SH-SY5Y (cell line): ENCODE measurements around the gene HIVEP3.

Experiments
- GATA2 ChIP-seq: IDR thresholded peaks from 2 replicates; pipeline ENCODE4 v1.6.1; 2011; ENCODE audit warnings: mild to moderate bottlenecking, low read depth, low read length
- GATA3 ChIP-seq: IDR thresholded peaks from 2 replicates; pipeline ENCODE4 v1.6.1; 2011; ENCODE audit warnings: low read depth, mild to moderate bottlenecking, low read length, moderate library complexity

Gene HIVEP3

DNA sequence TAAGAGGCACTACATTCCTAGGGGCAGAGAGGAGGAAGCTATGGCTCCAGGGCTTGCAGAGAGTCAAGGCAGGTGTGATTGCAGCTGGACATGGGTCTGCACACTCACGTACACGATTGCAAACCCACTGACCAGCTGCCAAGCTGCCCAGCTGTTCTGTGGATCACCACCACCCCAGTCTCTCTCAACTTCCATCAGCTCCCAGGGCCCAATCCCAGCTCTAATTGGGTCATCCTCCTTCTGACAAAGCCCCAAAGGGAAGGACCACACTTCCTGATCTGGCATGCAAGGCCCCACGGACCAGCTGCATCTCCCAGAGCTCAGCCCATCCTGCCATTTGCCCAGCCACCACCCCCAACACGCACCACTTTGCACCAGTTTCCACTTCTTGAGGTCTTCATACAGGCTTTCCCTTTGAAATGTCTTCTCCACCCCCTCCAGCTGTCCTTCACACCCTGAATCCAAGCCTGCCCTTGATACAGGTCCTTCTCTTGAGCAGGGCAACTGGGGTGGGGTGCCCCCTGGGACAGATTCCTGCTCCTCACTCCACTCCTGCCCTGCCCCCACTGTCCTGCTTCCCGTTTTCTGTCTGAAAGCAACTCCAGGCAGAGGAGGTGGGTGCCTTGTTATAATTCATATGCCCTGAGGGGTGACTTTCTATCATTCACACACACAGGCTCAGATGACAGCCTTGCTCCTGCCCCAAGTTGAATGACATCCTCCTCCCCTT, 254.9 kb downstream of the HIVEP3 start:
- TF ChIP-seq GATA3, result no peak
- no peak for TF ChIP-seq GATA2

DNA sequence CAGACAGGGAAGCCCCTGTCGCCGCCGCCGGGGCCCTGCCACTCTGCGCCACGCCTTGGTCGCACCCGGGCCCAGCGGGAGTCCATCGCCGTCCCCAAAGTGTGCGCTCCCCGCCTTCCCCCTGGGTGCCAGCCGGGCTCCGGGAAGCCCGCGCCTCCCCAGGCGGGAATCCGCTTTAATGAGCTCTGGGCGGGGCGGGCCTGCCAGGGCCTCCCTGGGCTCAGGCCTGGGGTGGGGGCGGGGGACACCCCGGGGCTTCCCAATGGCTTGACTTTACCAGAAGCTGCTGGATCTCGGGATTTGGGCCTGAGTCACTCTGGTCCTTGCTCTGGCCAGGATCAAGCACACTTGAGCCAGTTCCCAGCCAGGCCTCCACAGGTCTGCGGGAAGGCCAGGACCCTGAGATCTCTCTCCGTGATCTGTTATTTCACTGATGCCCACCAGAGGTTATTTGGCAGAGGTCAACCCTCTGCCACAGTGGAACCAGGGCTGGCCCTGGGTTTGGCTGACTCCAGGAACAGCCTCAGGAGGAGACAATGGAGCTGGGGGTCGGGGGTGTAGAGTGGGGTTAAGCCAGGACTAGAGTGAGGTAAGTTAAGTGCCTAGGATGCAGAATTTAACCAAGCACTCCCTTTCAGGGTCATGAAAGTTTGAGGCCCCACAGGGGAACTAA, 255.8 kb downstream of the HIVEP3 start:
- no peak for TF ChIP-seq GATA2
- TF ChIP-seq GATA3, result no peak

DNA sequence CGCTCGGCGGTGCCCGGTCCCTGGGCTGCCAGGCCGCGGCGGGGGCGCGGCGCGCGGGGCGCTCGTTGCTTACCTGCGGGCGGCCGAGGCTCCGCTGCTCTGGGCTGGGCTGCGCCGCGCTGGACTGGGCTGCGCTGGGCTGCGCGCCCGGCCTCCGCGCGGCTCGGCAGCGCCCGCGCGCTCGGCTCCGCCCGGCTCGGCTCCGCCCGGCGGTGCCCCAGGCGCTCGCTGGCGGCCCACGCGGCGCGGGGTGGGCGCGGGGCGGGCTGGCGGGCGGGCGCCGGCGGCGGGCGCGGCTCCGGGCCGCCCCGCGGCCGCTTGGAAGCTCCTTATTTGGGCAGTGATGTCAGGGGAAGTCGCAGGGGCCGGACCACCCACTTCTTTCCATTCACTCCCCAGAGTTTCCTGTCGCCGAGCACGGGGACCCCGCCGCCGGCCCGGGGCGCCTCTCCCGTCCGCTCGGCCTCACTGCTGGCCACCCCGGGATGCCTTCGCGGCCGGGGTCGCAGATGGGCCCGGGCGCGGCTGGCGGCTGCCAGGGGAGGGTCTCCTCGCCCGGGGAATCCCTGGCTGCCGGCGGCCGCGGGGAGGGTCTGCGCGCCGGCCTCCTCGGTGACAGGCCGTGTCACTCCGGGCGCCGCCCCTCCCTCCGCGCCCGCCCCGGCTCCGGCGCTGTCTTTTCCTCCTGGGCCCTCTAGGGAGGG, 256.5 kb downstream of the HIVEP3 start:
- TF ChIP-seq GATA2, result no peak

DNA sequence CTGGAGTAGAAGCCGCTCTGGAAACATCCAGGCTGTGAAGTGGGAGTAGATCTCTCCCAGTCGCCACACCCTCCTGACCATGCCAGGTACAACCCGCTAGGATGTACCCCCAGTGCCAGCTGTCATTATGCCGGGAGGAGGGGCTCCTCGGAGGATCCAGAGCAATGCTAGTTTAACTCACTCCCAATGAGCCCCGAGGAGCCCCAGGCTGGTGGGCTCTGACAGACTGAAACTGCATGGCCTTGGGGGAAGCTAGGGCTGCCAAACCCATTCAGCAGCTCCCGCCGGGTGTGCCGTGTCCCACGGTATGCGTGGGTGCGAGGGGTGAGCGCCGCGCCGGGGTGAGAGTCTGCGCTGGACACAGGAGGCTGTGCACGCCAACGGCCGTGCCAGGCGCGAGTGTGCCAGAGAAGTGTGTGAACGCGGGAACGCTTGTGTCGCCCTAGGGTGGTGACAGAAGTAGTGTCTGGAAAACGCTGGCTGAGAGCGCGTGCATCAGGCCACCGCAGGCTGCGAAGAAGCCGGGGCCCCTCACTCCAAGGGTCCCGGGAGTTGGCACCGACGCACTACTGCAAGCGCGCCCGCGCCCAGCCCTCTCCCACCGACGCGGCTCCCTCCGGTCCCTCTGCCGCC, 257.2 kb downstream of the HIVEP3 start:
- TF ChIP-seq GATA2 (no peak), GATA3 (no peak)

DNA sequence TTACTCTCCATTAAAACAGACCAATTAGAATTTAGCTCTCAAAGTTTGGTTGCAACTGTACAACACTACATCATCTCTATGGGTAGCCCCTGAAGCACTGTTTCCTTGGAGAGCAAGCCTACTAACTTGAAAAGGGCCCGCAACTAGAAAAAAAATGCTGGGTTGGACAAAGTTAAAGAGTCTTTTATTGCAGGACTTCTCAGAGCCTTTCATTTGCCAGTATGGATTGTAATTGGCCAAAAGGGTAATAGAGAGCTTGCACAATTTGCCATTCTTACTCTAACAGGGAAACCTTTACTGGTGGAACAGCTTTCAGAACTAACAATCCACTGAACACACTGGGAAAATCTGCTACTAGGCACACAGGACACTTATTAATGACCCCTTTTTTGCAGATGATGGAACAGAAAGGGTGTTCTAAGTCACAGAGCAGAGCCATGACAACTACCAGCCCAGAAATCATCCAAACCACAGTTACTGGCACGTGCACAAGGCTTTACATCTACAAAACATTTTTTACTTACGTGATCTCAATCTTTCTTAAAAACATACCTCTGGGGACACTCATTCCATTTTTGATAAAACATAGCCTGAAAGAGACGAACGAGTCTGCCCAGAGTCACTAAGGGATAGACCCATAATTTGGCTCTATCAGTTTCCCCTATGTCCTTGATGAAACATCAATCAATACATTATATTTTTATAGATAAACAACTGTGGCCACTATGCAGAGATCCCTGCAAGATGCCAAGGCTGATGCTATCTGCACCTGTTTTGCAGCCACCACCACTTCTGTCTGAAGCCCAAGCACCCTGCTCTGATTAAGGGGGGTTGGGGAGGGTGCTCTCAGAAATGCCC, 257.9 kb downstream of the HIVEP3 start:
- TF ChIP-seq GATA2 (peak; percentile 66; the same call in 1 of the 2 replicates), GATA3 (no peak)

DNA sequence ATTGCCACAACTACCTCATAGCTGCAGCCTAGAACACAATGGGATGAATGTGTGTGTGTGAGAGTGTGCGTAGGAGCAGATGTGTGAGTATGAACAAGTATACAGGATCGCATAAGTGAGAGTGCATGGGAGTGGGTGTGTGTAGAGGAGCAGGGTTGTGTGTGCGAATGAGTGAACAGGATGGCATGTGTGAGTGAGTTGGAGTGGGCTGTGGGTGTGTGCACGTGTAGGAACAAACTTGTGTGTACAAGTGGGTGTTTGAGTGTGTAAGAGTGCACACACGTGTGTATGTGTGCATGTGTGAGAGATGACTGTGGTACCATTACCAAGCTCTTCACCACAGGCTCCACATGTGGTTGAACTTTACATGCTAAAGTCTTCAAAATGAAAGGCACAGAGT, 258.8 kb downstream of the HIVEP3 start:
- TF ChIP-seq GATA2 (no peak), GATA3 (no peak)

DNA sequence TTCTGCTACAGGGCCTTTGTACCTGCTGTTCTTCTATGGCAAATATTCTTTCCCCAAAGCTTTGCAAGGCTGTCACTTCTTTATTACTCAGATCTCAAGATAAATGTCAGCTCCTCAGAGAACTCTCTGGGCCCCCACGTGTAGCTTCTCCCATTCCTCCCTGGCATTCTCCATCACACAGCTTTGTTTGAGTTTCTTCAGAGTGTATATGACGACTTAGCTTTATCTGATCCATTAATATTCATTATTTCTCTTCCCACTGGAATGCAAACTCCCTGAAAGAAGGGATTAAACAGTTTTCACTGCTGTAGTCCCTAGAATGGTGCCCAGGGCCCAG, 259.6 kb downstream of the HIVEP3 start:
- TF ChIP-seq GATA3, result no peak
- no peak for TF ChIP-seq GATA2

DNA sequence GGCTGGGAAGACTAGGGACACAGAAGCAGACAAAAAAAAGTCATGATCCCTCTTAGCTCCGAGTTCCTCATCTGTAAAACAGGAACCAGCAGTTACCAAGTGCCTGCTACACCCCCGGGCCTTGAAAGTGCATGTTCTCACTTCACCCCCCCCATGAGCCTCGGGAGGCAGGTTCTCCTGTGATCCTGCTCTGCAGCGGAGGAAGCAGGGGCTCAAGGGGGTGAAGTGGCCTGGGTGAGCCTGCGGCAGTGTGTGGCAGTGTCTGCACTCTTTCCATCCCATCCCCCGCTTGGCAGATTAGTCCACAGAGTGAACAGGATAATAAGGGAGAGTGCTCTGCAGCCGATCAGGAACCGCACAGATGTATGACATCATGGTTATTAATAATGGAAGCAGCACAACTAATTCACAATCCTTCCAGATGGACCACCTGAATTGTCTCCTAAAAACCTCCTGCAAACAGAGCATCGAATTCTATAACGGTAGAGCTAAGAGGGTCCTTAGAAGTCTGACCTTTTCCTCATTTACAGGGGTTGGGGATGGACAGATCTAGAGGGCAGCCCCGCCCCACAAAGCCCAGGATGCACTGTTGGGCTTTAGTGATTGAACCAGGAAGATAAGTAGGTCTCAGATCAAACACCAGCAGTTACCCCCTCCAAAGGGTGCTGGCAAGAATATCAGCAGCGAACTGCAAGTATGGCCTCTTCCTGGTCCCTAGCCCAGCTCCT, 260.1 kb downstream of the HIVEP3 start:
- TF ChIP-seq GATA2 (no peak), GATA3 (no peak)

DNA sequence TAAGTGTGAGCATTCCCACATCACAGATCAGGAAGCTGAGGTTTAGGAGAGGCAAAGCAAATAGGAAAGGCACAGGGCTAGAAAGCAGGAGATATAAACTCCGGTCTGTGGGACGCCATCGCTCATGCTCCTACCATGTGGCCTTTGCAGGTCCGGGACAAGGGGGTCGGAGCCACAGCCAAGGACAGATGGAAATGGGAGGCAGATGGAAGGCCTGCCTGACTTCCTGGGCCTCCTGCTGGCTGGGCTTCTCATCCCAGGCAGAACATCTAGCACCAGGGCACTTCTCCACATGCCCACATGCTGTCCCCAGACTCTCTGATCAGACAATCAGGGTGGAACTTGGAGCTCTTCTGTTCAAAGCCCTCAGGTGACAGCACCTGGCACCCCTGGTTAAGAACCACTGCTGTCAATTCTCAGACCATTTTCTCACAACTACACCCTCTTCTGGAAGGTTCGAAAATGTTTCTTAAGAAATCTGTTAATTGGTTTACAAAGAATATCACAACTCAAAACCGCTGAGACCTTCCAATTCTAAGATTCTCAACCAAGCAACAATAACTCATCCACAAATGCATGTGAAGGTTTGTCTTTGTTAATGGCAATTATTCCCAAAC, 260.9 kb downstream of the HIVEP3 start:
- TF ChIP-seq GATA2, result no peak
- TF ChIP-seq GATA3, result no peak

DNA sequence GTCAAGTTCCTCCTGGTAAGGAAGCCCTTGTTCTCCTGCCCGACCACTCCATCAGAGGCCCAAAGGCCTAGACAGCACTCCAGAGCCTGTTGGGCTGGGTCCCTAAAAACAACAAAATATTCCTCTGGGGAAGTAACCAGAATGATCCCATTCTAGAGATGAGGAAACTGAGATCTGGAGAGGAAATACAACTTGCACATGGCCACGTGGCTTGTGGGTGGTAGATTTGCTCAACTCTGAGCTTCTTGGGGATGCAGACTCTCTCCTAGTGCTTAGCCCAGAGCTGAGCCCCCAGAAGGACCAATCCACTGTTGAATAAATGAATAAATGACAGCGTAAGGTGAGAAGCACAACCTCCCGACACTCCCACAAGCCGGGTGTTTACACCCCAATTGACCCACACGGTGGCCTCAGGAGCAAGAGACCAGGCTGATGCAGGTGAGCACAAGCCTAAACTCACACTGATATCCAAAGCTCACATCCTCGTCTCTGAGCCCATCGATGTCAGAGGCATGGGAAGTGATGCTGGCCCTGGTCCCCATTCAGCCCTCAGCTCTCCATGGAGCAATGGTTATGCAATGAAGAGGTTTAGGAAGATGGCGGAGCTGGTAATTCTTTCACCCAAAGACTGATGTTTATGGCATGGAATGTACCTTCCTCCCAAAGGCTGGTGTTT, 261.8 kb downstream of the HIVEP3 start:
- TF ChIP-seq GATA3 (no peak), GATA2 (no peak)

DNA sequence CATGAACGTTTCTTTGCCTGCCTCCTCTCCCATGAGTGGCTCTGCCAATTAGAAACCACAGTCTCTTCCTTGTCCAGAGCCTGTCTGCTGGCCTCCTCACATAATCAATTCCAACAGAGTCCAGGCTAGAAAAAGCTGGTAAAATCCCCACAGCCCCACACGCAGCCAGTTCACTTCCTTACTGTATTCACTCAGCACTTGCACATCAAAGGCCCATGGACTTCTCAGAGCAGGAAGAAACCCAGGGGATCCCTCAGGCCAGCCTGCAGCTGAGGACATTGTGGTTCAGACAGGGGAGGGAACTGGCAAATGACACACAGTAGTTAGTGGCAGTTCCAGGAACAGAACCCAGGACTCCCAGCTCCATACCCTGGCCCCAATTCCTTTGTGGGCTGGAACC, 262.7 kb downstream of the HIVEP3 start:
- no peak for TF ChIP-seq GATA2
- no peak for TF ChIP-seq GATA3

DNA sequence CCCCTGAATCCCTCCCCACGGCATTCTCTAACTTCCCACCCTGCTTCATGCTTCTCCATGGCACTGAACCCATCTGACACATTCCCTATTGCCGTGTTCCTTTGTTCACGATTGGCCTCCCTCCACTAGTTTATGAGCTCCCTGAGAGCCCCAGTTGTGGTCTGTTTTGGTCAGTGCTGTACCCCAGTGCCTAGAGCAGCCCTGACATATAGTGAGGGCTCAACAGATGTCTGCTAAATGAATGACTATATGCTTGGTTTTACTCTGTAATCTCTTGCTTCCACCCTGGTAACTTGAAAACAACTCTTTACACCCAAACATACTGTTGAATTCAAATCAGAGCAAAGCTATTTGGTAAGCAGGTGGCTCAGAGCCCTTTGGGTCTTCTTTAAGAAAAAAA, 263.1 kb downstream of the HIVEP3 start:
- TF ChIP-seq GATA2 (no peak), GATA3 (no peak)

DNA sequence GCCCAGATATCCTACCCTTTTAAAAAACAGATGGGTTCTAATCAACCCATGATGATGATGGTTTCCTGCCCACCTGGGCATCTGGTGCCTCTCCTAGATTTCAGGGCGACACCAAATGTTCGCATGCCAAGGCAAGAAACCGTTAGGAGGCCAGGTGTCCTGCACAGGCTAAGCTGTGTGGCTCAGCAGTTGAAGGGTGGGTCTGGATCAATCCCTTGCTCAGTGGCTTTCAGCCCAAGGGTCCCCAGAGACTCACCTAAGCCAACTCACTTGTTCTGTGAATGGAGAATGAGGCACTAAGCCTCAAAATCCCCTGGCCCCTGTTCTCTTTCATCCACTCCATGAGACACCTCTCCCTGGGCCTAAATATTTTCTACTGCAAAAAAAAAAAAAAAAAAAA, 265.1 kb downstream of the HIVEP3 start:
- TF ChIP-seq GATA2, result no peak
- no peak for TF ChIP-seq GATA3
